ENCODE data around the gene NLRP11.

Gene NLRP11

GRCh38 chr19:55831846-55832245, at the start of gene NLRP11:
NLRP11 (minus strand) TSS chr19:55831999; CDS start chr19:55818174, 13,825 bp downstream.
- Mint-ChIP-seq H3K4me3 (no peak within 1 kb of the TSS), H3K4me1 (no peaks in the 10 kb centered on the region), H3K27me3 (ENCODE audit: low read depth) (no peaks in the 10 kb centered on the region), H3K9me3 (peaks cover 35% of the 10 kb centered on the region), H3K27ac (no peak within 1 kb of the TSS), H3K36me3 (ENCODE audit: low read depth) (no peaks in the 10 kb centered on the region)
- TF ChIP-seq, protein P1, sequence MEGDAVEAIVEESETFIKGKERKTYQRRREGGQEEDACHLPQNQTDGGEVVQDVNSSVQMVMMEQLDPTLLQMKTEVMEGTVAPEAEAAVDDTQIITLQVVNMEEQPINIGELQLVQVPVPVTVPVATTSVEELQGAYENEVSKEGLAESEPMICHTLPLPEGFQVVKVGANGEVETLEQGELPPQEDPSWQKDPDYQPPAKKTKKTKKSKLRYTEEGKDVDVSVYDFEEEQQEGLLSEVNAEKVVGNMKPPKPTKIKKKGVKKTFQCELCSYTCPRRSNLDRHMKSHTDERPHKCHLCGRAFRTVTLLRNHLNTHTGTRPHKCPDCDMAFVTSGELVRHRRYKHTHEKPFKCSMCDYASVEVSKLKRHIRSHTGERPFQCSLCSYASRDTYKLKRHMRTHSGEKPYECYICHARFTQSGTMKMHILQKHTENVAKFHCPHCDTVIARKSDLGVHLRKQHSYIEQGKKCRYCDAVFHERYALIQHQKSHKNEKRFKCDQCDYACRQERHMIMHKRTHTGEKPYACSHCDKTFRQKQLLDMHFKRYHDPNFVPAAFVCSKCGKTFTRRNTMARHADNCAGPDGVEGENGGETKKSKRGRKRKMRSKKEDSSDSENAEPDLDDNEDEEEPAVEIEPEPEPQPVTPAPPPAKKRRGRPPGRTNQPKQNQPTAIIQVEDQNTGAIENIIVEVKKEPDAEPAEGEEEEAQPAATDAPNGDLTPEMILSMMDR (IDR thresholded peaks at IDR 0.05; ENCODE audit: unreplicated experiment in 3 of 3) = no peak

GRCh38 chr19:55877211-55877610, 45.4 kb upstream of the NLRP11 start:
- no peak overlapping the region for H3K27ac Mint-ChIP-seq
- peaks cover 39% of the 10 kb centered on the region for H3K9me3 Mint-ChIP-seq
- H3K36me3 Mint-ChIP-seq (ENCODE audit: low read depth) = no peaks in the 10 kb centered on the region
- no peaks in the 10 kb centered on the region for H3K4me1 Mint-ChIP-seq
- TF ChIP-seq, protein P1 (IDR thresholded peaks at IDR 0.05; ENCODE audit: unreplicated experiment in 3 of 3) = no peak
- no peaks in the 10 kb centered on the region for H3K27me3 Mint-ChIP-seq (ENCODE audit: low read depth)
- H3K4me3 Mint-ChIP-seq = no peak overlapping the region

DNA sequence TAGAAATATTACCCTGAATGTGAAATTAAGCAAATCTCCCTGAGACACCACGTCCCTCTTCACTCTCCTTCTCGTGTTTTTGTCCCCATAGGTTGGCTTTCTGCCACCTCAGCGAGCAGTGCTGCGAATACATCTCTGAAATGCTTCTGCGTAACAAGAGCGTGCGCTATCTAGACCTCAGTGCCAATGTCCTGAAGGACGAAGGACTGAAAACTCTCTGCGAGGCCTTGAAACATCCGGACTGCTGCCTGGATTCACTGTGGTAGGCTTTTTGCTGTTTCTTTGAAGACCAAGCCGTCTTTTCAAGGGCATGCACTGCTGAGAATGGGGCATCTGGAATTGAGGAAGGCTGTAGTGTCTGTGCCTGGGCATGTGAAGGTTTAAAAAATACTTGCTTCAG, 38.9 kb upstream of the NLRP11 start:
- Mint-ChIP-seq H3K9me3 (peaks cover 53% of the 10 kb centered on the region), H3K27ac (no peak overlapping the region), H3K36me3 (ENCODE audit: low read depth) (no peaks in the 10 kb centered on the region), H3K27me3 (ENCODE audit: low read depth) (peaks cover 3% of the 10 kb centered on the region), H3K4me1 (no peaks in the 10 kb centered on the region), H3K4me3 (no peak overlapping the region)
- TF ChIP-seq, protein P1 (IDR thresholded peaks at IDR 0.05; ENCODE audit: unreplicated experiment in 3 of 3) = no peak

DNA sequence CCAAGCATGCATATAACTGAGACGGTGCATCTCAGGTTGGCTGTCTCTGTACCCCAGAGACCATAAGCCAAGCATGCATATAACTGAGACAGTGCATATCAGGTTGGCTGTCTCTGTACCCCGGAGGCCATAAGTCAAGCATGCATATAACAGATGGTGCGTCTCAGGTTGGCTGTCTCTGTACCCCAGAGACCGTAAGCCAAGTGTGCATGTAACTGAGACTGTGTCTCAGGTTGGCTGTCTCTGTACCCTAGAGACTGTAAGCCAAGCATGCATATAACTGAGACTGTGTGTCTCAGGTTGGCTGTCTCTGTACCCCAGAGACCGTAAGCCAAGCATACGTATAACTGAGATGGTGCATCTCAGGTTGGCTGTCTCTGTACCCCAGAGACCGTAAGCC, 35.3 kb upstream of the NLRP11 start:
- Mint-ChIP-seq H3K27me3 (ENCODE audit: low read depth) (peaks cover 3% of the 10 kb centered on the region), H3K4me1 (no peaks in the 10 kb centered on the region), H3K9me3 (peaks cover 55% of the 10 kb centered on the region), H3K27ac (no peak overlapping the region), H3K4me3 (no peak overlapping the region), H3K36me3 (ENCODE audit: low read depth) (no peaks in the 10 kb centered on the region)
- TF ChIP-seq, protein P1 (IDR thresholded peaks at IDR 0.05; ENCODE audit: unreplicated experiment in 3 of 3) = no peak

DNA sequence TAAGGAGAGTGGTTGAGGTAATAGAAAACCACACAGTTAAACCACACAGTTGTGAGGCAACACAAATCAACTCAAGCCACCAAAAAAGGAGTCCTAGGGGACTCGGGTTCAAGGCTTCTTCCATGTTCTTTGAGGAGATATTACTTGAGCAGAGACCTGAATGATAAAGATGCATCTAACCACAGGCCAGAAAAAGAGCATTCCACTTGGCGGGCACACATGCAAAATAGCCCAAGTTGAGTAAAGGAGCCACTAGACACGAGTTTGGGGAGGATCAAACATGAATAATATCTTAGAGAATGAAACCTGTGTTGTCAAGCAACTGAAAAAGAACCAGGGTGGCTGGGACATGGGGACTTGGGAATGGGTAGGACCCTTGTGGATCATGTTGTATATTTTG, 34.7 kb upstream of the NLRP11 start:
- H3K27me3 Mint-ChIP-seq (ENCODE audit: low read depth) = peaks cover 3% of the 10 kb centered on the region
- H3K27ac Mint-ChIP-seq = no peak overlapping the region
- TF ChIP-seq, protein P1 (IDR thresholded peaks at IDR 0.05; ENCODE audit: unreplicated experiment in 3 of 3) = no peak
- peaks cover 60% of the 10 kb centered on the region for H3K9me3 Mint-ChIP-seq
- no peaks in the 10 kb centered on the region for H3K36me3 Mint-ChIP-seq (ENCODE audit: low read depth)
- H3K4me1 Mint-ChIP-seq = no peaks in the 10 kb centered on the region
- no peak overlapping the region for H3K4me3 Mint-ChIP-seq

DNA sequence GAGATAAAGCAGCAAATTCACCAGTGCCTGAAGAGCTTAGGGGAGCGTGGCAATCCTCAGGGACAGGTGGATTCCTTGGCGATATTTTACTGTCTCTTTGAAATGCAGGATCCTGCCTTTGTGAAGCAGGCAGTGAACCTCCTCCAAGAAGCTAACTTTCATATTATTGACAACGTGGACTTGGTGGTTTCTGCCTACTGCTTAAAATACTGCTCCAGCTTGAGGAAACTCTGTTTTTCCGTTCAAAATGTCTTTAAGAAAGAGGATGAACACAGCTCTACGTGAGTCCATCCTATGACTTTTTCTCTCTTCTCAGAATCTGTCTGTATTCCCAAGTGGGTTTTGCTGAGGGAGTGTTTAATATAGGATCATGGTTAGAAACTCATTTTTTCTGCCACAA, 27.2 kb upstream of the NLRP11 start:
- Mint-ChIP-seq H3K4me1 (no peaks in the 10 kb centered on the region), H3K27ac (no peak overlapping the region), H3K9me3 (peaks cover 48% of the 10 kb centered on the region), H3K4me3 (no peak overlapping the region), H3K27me3 (ENCODE audit: low read depth) (no peaks in the 10 kb centered on the region), H3K36me3 (ENCODE audit: low read depth) (no peaks in the 10 kb centered on the region)
- TF ChIP-seq, protein P1 (IDR thresholded peaks at IDR 0.05; ENCODE audit: unreplicated experiment in 3 of 3) = no peak

Measured in nephron (organoid).